GM19023 (cell line): ENCODE results near the gene MYT1.
"Not testable (repeated sequence)": the region's sequence is repeated elsewhere in the genome, so short reads cannot be mapped to it uniquely, and the experiment has no call there.

Source experiments
- ATAC-seq: cut with Tn5 transposase; IDR thresholded peaks from one replicate; pipeline ENCODE4 v1.9.1; 2021; ENCODE audit warnings: mild to moderate bottlenecking, moderate library complexity; ENCODE audit not compliant: unreplicated experiment

MYT1 gene

DNA sequence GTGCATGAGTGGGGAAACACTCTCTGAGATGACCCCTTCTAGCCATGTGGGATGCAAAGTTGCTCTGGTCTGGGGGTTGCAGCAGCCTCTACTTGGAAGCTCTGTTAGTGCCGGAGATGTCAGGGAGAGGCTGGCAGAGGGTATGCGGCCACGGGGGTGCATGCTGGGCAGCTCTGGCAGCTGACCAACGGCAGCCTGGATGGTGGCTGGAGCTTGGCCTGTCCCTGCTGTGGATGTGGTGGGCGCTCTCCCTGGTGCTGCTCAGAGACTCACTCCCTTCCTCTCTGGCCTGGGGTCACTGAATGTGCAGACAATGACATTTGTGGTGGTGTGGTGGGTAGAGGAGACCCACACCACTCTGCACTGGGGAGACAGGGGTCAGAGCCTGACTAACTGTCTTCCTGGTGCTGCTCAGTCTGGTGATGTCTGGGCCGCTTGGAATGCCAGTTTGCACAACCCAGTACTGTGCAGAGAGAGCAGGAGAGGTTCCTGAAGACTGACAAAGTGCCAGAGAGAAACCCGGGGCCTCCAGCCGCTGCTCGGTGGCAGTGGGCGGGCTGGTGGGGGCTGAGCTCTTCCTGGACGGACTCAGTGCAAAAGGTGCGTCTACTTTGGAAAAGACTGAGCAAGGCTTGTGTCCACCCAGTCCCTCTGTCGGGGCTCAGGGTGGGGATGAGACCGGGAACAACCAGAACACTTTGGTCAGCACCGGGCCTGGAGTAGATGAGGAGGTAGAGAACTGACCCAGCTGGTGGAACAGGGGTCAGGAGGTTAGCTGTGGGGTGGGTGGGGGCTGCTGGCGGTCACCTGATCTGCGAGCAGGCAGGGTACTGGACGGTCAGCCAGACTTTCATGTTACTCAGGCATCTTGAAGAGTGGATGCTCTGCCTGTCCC, 2.7 kb downstream of the MYT1 start:
- no peak for ATAC-seq

GRCh38 chr20:64167676-64168075, 3.4 kb downstream of the MYT1 start:
- ATAC-seq: no peak

DNA sequence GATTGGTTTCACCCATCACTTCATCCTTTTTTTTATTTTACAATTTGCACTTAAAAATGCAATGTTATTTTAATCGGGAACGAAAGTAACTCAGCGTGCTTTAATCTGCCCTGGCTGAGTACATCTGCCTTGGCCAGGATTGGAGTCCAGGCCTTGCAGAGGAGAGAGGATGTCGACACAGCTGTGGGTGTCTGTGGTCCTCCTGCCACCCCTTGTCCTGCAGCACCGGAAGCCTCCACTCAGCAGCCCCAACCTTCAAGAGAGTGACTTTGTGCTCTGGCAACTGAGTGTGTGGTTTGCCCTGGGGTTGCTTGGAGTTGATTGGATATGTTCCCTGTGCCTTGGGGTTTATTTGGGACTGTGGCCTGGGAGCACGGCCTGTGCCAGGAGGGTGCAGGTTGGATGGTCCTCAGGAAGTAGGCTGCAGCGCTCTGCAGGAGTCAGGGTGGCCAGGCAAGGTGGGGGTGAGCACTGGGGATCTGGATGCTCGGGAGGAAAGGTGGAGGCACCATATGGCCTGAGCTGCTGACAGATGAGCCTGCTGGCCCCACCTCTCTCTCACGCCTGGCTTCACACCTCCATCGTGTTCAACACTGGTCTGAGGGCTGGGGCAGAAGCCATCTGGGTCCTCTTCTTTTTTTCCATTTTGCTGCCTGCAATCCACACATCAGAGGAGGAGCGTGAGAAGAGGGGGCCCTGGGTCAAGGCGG, 4.3 kb downstream of the MYT1 start:
- ATAC-seq: no peak

DNA sequence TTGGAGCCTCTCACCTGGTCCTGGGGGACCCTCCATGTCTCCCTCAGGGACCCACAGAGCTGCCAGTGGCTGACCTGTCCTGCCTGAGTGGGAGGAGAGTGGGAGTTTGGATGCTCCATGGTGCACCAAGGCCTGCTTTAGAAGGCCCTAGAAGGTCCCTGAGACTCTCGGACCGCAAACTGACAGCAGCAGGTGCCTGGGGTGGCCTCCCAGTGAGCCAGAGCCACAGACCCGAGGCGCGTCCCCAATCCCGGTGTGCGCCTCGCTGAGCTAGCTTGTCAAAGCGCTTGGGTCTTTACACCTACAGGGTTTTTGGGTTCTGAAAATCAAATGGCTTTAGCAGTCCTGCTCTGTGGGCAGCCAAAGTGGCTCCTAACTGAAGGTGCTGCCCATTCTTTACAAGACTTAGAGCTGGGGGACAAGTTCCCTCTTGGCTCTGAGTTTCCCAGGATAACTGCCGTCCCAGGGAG, 4.9 kb downstream of the MYT1 start:
- no peak for ATAC-seq

GRCh38 chr20:64171211-64171610, 7.0 kb downstream of the MYT1 start:
- no peak for ATAC-seq

DNA sequence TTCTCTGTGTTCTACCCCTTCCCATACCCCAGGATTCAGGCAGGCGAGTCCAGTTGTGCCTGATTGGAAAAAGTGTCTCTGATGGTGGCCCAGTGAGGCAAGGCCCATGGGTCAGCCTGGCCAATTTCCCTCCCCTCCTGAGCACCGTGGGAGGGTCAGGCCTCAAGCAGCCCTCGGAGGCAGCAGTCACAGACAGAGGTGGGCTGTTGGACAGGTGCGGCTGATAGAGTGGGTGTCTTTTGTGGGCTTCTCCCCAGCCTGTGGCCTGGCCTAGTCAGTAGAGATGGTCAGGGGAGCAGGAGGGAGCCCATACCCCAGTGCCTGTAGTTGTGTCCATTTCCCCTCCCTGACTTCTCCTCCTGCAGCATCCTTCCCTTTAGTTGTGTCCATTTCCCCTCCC, 8.9 kb downstream of the MYT1 start:
- no peak for ATAC-seq

DNA sequence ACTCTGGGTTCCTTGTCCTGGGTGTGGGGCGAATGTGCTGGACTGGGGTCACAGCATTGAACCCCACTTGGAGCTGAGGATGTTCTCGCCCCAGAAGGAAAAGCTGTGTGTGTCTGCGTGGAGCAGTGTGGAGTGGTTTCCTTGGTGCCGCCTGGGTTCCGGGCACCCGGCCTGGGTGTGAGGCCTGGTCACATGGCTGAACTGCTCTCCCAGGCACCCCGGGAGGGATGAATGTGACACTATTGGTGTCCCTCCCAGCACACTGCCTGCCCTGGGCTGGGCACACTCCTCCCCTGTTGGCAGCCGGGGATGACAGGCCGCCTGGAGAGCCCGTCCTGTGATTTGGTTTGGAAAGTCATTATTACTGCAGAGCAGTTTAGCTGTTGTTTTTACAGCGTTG, 12.3 kb downstream of the MYT1 start:
- ATAC-seq: no peak

DNA sequence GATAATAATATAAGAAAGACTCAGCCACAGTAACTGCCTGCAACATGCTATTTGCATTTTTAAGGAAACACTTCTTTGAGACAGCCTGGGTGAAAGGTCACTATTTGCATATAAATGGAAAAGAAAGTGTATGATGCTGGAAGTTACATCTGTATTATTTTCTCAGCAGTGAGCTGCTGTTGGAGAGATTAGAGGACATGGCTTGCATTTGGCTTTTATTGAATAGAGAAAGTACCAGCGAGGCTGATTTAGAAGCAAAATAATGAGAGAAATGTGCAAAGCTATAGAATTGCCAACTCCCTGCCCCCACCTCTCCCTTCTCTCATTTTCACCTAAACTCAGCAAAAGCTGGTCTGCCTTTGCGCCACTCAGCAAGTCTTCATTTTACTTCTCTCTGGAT, 12.7 kb downstream of the MYT1 start:
- no peak for ATAC-seq

- no peak for ATAC-seq
These were observed 13.1 kb downstream of the MYT1 start for GRCh38 chr20:64177384-64177783.

DNA sequence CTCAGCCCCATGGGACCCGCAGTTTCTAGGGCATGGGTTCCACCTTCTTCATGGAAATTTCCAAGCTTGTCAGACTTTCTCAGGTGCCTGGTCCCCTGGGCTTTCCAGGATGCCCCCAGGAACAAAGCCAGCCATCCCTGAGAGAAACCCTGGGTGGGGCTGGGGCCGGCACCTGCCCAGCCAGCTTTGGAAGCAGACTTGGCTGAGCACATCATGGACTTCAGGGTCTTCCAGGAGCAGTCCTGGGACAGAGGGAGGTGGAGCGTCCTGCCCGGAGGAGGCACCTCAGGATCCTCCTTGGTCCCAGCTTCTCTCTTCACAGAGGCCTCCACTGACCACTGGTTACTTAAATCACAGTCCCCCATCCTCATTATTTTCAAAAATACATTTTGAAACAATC, 13.5 kb downstream of the MYT1 start:
- ATAC-seq: no peak

- not testable (repeated sequence) for ATAC-seq
These were observed 14.7 kb downstream of the MYT1 start for GRCh38 chr20:64178925-64179324.

GRCh38 chr20:64179805-64180204, 15.6 kb downstream of the MYT1 start:
- ATAC-seq: no peak

GRCh38 chr20:64180673-64181072, 16.4 kb downstream of the MYT1 start:
- no peak for ATAC-seq

DNA sequence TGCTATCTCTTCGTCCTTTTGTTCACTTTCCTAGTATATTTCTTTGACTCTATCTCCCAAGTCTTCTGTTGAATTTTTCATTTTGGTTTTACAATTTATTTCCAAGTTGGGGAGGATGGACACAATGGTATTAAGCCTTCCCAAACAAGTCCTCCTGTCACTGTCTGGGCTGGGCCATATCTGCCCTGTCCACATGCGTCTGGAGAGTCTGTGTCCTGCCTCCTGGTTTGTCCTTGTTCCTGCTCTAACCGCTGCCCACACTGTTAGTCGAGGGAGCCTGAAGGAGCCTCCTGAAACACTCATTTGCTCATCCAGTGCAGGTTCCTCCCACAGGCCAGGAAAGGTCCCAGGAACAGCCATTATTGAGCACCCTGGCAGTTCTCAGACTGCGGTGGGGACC, 17.1 kb downstream of the MYT1 start:
- ATAC-seq: no peak

- no peak for ATAC-seq
These were observed 18.1 kb downstream of the MYT1 start for GRCh38 chr20:64182146-64182865.

DNA sequence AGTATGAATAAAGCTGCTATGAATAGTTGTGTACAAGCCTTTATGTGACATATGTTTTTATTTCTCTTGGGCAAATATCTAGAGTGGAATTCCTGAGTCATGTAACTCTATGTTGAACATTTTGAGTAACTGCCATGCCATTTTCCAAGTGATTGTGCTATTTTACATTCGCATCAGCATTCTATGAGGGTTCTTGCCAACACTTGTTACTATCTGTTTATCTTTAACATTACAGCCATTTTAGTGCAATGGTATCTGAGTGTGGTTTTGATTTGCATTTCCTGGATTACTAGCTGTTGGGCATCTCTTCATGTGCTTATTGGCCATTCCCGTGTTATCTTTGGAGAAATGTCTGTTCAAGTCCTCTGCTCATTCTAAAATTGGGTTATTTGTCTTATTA, 19.1 kb downstream of the MYT1 start:
- ATAC-seq: no peak

DNA sequence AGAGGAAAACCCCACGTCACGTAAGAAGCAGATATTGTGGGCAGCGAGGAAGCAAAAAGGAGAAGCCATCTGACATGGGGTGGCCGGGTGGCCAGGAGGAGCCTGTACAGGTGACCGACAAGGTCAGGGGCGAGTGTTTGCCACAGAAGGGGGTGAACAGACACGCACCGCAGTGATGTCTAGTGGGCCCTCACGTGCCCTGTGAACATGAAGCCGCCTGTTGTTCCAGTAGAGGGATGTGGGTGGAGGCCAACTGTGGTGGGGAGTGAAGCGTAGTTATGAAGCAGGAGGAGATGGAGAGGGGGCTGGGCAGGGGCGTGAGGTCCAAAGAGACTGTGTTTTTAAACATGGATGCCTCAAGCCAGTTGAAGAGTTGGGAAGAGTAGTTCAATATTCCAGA, 20.5 kb downstream of the MYT1 start:
- ATAC-seq: no peak

DNA sequence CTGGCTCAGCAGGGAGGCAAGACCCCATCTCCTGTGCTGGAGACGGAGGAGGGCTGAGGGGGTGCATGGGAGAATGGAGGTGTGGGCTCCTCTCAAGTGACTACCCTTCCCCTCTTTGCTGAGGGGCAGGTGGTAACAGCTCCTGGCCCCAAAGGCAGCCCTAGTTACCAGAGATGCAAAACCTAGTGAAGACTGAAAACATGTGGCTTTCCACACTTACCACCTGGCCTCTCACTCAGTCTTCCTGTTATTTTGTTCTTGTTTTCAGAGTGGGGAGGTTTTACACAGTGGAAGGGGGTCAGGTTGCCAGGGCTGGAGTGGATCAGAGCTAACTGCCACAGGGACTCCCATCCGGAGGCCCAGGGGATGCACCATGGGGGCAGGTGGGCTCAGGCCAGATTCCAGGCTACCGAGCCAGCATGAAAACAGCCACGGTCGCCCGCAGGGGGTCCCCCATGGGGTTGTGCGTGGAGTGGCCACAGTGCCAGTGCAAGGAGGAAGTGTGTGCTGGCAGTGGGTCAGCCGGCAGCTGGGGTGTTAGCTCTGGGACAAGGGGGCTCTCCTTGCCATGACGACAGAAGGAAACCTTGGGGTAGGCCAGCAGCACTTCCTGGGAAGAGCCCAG, 21.1 kb downstream of the MYT1 start:
- ATAC-seq: no peak

DNA sequence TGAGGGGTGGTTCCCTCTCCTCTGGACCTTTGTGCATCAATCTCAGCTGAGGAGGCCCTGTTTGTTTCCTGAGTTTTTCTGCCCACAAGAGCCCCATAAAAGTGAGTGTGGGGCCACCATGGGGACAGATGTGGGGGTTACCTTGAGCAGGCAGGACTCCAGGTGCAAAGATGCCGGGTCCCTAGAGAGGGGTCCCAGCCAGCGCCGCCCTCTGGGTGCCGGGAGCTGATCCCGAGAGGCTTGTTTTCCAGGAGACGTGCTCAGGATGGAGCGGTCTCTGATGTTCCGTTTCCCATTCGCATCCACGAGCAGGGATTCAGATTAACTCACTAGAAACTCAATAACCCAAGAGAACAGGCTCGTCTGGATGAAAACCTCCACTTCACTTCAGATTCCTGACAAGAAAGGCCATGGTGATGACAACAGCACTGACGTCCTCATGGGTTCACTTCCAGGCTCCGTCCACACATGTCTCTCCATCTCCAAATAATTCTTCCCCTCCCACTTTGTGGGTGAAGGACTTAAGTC, 21.9 kb downstream of the MYT1 start:
- ATAC-seq: no peak

DNA sequence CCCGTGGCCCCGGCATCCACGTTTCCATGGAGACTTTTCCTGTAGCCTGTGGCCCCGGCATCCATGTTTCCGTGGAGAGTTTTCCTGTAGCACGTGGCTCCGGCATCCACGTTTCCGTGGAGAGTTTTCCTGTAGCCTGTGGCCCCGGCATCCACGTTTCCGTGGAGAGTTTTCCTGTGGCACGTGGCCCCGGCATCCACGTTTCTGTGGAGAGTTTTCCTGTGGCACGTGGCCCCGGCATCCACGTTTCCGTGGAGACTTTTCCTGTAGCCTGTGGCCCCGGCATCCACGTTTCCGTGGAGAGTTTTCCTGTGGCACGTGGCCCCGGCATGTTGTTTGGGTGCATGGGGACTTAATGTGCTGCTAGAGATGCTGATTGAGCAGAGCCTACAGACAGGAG, 23.0 kb downstream of the MYT1 start:
- not testable (repeated sequence) for ATAC-seq

DNA sequence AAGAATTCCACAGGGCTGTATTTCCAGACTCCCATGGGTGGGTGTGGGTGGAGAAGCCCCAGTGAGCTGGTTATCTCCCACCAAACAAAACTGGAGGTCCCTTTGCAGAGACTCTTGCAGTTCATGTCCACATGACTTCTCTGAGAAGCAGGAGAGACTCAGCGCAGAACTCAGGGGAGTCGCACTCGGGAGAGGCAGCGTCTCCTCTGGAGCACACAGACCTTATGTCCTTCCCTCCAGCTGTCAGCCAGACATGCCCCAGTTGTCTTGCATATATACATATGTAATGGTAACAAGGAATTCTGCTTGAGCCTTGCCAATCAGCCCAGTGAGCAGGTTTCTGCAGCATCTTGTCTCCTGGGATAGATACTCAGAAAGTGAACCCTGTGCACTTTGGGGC, 23.8 kb downstream of the MYT1 start:
- ATAC-seq: no peak
